ENCODE results near the gene COG4.

GRCh38 chr16:70481929-70482536 lies 41.3 kb downstream of the COG4 start:
- no peak for TF ChIP-seq TAF1 (IDR thresholded peaks at IDR 0.05; ENCODE audit: borderline replicate concordance, insufficient read depth, low read length)
- no peak for TF ChIP-seq POLR2AphosphoS5 (IDR thresholded peaks at IDR 0.05; ENCODE audit: low read depth, low read length)
- TF ChIP-seq REST (IDR thresholded peaks at IDR 0.05; ENCODE audit: insufficient read depth in 1 of 2, low read depth in 2 of 2, low read length in 2 of 2): no peak
